Measurements from ENCODE around the gene MARCHF3. TPM values are rescaled to one million over a fixed set of nuclear protein-coding genes. Genes with fewer than 3 reads are reported as not detected.

MARCHF3 gene
- total RNA-seq, 1 experiment from 2014 or later, result 0.61 TPM

DNA sequence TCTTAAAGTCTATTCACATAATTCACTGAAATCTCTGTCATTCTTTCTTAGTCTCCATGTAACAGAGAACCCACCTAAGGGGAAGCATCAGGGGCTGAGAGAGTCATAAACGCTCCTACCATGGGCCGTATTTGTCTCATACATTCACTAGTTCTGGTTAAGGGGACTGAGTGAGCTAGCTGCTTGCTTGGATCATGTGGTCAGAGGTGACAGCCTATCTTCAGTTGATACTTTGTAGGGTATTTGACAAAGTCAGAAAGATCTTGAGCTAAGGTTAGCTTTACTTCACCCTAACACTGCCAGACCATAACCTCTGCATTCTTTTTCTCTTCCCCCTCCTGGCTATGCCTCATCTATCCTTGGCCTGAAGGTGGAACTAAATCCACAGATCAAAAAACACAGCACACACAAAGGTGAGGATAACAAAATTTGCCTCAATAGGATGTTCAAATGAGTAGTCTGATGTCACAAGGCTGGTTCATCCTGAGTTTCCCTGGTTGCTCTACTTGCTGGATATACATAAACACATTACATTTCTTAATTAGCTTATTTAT, 66.5 kb downstream of the MARCHF3 start:
- CTCF ChIA-PET, result no interaction called here
- H3K36me3 ChIP-seq (ENCODE audit: control insufficient read depth, insufficient read depth, low read length), result no peaks in the 10 kb centered on the region

DNA sequence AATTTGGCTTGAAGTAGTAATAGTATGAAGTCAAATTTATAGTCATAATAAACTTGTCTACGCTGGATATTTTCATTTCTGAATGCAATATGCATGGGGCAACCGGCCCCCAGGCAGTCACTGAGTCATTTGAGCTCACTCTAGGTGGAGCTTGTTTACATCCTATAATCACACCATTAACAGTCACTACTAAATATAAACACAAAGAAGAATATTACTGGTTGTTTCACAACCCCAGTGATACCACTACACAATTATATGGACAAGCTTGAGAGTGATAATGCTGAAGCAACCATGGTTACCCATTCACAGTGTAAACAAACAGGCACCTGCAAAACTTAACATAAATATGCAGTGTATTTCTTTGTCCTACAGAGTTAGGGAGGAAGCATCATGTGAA, 68.7 kb downstream of the MARCHF3 start:
- no peak for DNase-seq
- H3K9me3 Mint-ChIP-seq (ENCODE audit: unreplicated experiment), result no peaks in the 10 kb centered on the region
- H3K27me3 Mint-ChIP-seq (ENCODE audit: insufficient read depth, unreplicated experiment), result peaks cover 2% of the 10 kb centered on the region
- BruUV-seq (replicated peaks), result no TSS peak
- H3K27ac Mint-ChIP-seq (ENCODE audit: unreplicated experiment), result no peak overlapping the region
- no peak overlapping the region for H3K4me3 Mint-ChIP-seq (ENCODE audit: unreplicated experiment)
- Histone ChIP-seq H3K4me1 (no peaks in the 10 kb centered on the region), H3K36me3 (ENCODE audit: control insufficient read depth, insufficient read depth, low read length) (no peaks in the 10 kb centered on the region), H3K9me3 (no peaks in the 10 kb centered on the region), H3K27me3 (replicated peaks; ENCODE audit: control insufficient read depth, insufficient read depth, low read length) (no peaks in the 10 kb centered on the region), H3K4me3 (ENCODE audit: low read depth, low read length) (no peak overlapping the region)
- ChIA-PET CTCF (no interaction called here), POLR2A (no interaction called here)
- intact Hi-C loops (cut with micrococcal nuclease; ENCODE audit: unreplicated experiment), result loop anchor here (10.0 kb wide), 1 partner anchor 353 kb away; no protein-coding TSS in a partner anchor
- no peaks in the 10 kb centered on the region for H3K4me1 Mint-ChIP-seq (ENCODE audit: low read depth, unreplicated experiment)
- TF ChIP-seq, protein P1, sequence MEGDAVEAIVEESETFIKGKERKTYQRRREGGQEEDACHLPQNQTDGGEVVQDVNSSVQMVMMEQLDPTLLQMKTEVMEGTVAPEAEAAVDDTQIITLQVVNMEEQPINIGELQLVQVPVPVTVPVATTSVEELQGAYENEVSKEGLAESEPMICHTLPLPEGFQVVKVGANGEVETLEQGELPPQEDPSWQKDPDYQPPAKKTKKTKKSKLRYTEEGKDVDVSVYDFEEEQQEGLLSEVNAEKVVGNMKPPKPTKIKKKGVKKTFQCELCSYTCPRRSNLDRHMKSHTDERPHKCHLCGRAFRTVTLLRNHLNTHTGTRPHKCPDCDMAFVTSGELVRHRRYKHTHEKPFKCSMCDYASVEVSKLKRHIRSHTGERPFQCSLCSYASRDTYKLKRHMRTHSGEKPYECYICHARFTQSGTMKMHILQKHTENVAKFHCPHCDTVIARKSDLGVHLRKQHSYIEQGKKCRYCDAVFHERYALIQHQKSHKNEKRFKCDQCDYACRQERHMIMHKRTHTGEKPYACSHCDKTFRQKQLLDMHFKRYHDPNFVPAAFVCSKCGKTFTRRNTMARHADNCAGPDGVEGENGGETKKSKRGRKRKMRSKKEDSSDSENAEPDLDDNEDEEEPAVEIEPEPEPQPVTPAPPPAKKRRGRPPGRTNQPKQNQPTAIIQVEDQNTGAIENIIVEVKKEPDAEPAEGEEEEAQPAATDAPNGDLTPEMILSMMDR (IDR thresholded peaks at IDR 0.05; ENCODE audit: insufficient read depth in 1 of 2, low read depth in 1 of 2, low read length in 1 of 2, severe bottlenecking in 1 of 2, unreplicated experiment in 1 of 2), result no peak
- H3K36me3 Mint-ChIP-seq (ENCODE audit: insufficient read depth, unreplicated experiment), result no peaks in the 10 kb centered on the region

More for the DNA sequence above, 66.5 kb downstream of the MARCHF3 start:
- Mint-ChIP-seq H3K4me3 (ENCODE audit: unreplicated experiment) (no peak overlapping the region), H3K36me3 (ENCODE audit: insufficient read depth, unreplicated experiment) (no peaks in the 10 kb centered on the region), H3K4me1 (ENCODE audit: low read depth, unreplicated experiment) (no peaks in the 10 kb centered on the region), H3K27ac (ENCODE audit: unreplicated experiment) (no peak overlapping the region), H3K27me3 (ENCODE audit: insufficient read depth, unreplicated experiment) (peaks cover 4% of the 10 kb centered on the region), H3K9me3 (ENCODE audit: unreplicated experiment) (no peaks in the 10 kb centered on the region)
- H3K9me3 ChIP-seq, result no peaks in the 10 kb centered on the region
- H3K4me3 ChIP-seq (ENCODE audit: low read depth, low read length), result no peak overlapping the region
- DNase-seq, result no peak
- BruUV-seq (replicated peaks), result no TSS peak
- POLR2A ChIA-PET, result no interaction called here
- H3K4me1 ChIP-seq, result no peaks in the 10 kb centered on the region
- no peaks in the 10 kb centered on the region for H3K27me3 ChIP-seq (replicated peaks; ENCODE audit: control insufficient read depth, insufficient read depth, low read length)
- intact Hi-C loops (cut with micrococcal nuclease; ENCODE audit: unreplicated experiment), result loop anchor here (10.0 kb wide), 1 partner anchor 351 kb away; no protein-coding TSS in a partner anchor
- TF ChIP-seq, protein P1 (IDR thresholded peaks at IDR 0.05; ENCODE audit: insufficient read depth in 1 of 2, low read depth in 1 of 2, low read length in 1 of 2, severe bottlenecking in 1 of 2, unreplicated experiment in 1 of 2), result no peak

DNA sequence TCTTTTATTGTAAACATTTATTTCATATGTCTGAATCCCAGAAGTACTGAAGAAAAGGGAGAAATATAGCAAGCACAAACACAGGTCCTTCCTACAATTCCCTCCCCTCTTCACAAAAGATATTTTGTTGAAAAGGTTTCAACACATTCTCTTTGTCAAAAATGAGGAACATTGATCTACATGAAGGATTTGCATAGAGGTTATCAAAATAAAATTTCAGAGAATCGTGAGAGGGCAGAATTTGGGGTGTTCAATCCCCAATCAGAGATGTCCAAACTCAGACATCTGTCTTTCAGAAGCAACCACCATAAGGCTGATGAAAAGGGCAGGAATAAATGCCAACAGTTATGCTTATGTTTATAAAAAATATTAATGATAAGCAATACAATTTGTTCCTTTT, 69.2 kb downstream of the MARCHF3 start:
- intact Hi-C loops (cut with micrococcal nuclease; ENCODE audit: unreplicated experiment), result loop anchor here (10.0 kb wide), 1 partner anchor 354 kb away; no protein-coding TSS in a partner anchor
- Mint-ChIP-seq H3K4me3 (ENCODE audit: unreplicated experiment) (no peak overlapping the region), H3K9me3 (ENCODE audit: unreplicated experiment) (no peaks in the 10 kb centered on the region), H3K27me3 (ENCODE audit: insufficient read depth, unreplicated experiment) (peaks cover 2% of the 10 kb centered on the region), H3K36me3 (ENCODE audit: insufficient read depth, unreplicated experiment) (no peaks in the 10 kb centered on the region), H3K27ac (ENCODE audit: unreplicated experiment) (no peak overlapping the region), H3K4me1 (ENCODE audit: low read depth, unreplicated experiment) (no peaks in the 10 kb centered on the region)
- TF ChIP-seq, protein P1 (IDR thresholded peaks at IDR 0.05; ENCODE audit: insufficient read depth in 1 of 2, low read depth in 1 of 2, low read length in 1 of 2, severe bottlenecking in 1 of 2, unreplicated experiment in 1 of 2), result no peak
- CTCF ChIA-PET, result no interaction called here
- no peak for DNase-seq
- Histone ChIP-seq H3K27me3 (replicated peaks; ENCODE audit: control insufficient read depth, insufficient read depth, low read length) (no peaks in the 10 kb centered on the region), H3K36me3 (ENCODE audit: control insufficient read depth, insufficient read depth, low read length) (no peaks in the 10 kb centered on the region), H3K4me3 (ENCODE audit: low read depth, low read length) (no peak overlapping the region), H3K4me1 (no peaks in the 10 kb centered on the region), H3K9me3 (no peaks in the 10 kb centered on the region)
- BruUV-seq (replicated peaks), result no TSS peak
- POLR2A ChIA-PET, result no interaction called here
